Medulla oblongata (tissue), 1 donor: ENCODE measurements around the gene ADGRG6.

Source experiments
- DNase-seq: peaks from one replicate; pipeline ENCODE4 v3.0.0-alpha.2; 2015; ENCODE audit errors: extremely low spot score

ADGRG6 gene

DNA sequence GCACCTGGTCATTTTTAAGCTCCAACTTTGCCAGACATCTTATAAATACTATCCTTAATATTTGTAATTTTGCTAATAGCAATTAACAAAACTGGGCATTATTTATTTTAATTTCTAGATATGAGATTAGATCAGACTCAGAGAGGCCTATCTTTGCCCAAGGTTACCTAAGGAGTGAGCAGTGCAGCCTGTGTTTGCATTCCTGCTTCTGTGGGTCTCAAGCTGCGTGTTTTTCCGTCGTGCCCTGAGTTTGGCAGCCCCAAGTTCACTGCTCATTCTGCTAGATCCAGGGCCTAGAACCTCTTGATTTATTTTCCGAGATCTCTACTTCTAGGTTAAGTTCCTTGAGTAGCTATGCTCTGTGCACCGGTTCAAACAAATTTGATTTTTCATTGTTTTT lies 11.0 kb upstream of the ADGRG6 start:
- DNase-seq = no peak

DNA sequence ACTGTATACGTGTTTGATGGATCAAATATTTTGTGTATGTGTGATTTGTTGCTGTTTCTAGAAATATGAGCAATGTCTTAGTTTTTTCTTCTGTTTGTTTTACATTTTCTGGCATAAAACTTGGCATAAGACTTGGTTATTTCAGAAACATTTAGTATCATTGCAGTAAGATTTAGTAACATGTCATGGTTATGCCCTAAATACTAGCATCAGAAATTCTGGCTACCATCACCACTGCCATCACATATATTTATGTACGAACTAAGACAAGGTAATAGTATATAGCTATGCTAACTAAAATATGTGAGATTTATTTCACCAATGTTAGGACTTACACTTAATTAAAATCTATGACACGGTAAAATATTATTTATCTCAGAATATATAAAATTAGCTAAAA lies 10.3 kb upstream of the ADGRG6 start:
- DNase-seq = no peak

- no peak for DNase-seq
Measured at GRCh38 chr6:142292166-142292924, 9.5 kb upstream of the ADGRG6 start.

- DNase-seq = no peak
Measured at GRCh38 chr6:142293121-142293520, 8.7 kb upstream of the ADGRG6 start.

DNA sequence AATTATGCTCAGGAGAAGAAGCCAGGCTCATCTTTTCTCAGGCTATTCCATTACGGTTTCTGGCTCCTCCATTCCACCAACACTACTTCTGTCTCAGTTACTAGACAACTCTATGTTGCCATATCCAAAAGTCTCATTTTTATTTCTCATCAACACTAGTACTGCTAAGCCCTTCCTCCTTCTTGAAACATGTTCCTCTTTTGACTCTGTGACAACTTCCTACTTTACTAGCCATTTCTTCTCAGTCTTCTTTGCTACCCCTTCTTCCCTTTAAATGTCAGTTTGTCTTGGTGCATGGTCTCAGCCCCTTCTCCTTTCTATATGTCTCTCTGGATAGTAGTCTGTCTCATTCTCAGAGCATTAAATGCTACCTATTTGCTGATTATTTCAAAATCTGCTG lies 7.1 kb upstream of the ADGRG6 start:
- peak; percentile 60 for DNase-seq

GRCh38 chr6:142296975-142297604 lies 4.7 kb upstream of the ADGRG6 start:
- DNase-seq = no peak

GRCh38 chr6:142297605-142297995 lies 4.2 kb upstream of the ADGRG6 start:
- no peak for DNase-seq

GRCh38 chr6:142297996-142298753 lies 3.6 kb upstream of the ADGRG6 start:
- DNase-seq = no peak

- DNase-seq = no peak
Measured at GRCh38 chr6:142300302-142300701, 1.5 kb upstream of the ADGRG6 start.

DNA sequence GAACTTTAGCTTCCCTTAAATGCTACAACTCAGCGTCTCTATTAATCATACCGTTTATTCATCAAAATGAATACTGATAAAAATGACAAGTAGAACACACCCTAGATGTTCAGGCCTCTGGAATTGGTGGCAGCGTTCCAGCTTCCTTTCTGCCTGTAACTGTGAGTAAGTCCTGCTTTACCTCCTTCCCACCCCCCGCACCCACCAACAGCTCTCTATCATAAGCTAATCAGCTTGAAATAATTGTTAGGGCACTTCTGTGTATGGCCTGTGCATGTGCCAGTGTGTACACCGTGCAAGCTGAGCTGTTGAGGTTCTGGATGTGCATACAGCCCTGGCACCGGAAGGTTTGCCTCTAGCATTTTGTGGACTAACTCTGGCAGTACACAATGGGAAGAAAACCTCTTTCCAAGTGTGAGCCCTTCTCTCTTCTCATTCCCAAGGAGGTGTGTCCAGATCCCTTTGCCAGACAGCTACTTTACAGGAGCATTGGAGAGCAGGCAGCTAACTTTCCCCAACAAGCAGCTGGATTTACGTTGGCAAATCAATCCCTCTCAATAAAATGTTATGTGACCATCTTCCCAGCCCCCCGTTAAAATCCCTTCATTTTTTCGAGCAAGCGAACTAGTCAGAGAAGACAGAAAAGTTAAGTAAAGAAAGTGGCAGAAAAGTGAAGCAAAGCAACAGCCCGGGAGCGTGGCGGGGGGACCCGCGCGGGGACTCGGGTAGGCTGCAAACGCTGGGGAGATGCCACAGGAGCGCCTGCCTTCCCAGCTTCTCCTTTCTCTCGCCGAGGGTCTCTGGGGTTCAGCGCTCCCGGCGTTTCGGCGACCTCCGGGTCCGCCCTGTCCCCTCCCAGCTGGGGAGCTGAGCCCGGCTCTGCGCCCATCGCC lies 803 bp upstream of the ADGRG6 start:
- no peak for DNase-seq

DNA sequence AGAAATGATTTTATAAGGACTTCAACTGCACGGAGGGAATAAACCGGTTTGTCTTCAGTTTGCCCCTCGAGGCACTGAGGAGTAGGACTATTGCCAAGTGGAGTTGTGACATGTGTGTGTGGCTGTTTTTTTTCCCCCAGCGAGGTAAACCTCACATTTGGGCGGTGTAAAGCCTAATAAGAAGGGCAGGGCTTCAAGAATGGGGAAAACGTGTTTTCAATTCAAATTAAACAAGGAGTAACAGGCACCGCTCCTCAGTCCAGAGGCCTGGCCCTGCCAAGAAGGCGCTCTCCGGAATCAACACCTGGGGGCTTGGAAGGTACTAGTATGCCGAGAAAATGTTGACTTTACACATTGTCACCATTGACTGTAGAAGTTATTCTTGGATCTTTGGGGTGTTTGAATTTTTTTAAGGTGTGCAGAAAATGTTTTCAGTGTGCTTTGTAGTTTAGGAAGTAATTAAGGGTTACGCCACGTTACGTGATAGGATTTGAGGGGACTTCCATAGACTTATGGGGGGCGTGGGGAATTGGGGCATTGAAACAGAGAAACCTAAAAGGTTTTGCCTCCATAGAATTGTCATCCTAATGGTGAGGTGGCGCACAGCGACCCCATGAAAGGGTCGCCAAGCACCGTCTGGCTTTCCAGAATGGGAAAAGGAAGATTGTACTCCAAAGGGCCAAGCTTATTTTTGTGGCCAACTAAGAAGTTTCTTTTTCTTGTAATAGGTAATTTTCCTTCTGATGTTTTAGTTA lies 791 bp downstream of the ADGRG6 start:
- no peak for DNase-seq

- no peak for DNase-seq
Measured at GRCh38 chr6:142303176-142303533, 1.3 kb downstream of the ADGRG6 start.

DNA sequence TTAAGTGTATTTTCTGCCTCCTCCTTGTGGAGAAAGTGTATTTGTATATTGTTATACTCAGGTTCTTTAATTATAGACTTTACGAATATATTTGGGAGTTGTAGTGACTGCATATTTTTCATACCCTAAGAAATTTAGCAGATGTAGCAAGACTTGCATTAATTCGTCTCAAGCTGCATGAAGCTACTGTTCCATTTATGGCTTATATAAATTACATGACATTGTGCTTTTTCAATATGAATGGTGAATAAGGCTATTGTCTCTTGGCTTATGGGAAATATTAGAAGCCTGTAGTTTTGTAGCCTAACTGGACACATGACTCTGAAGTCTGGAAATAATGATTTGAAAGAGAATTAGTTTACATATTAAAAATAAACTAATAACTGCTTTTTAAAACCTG lies 2.4 kb downstream of the ADGRG6 start:
- DNase-seq = no peak

- DNase-seq = no peak
Measured at GRCh38 chr6:142306736-142307135, 4.9 kb downstream of the ADGRG6 start.

GRCh38 chr6:142307963-142308748 lies 6.3 kb downstream of the ADGRG6 start:
- DNase-seq = no peak

- no peak for DNase-seq
Measured at GRCh38 chr6:142309426-142309825, 7.6 kb downstream of the ADGRG6 start.

- no peak for DNase-seq
Measured at GRCh38 chr6:142313284-142313683, 11.5 kb downstream of the ADGRG6 start.

- no peak for DNase-seq
Measured at GRCh38 chr6:142316791-142317368, 15.1 kb downstream of the ADGRG6 start.

GRCh38 chr6:142318714-142319113 lies 16.9 kb downstream of the ADGRG6 start:
- DNase-seq = no peak

DNA sequence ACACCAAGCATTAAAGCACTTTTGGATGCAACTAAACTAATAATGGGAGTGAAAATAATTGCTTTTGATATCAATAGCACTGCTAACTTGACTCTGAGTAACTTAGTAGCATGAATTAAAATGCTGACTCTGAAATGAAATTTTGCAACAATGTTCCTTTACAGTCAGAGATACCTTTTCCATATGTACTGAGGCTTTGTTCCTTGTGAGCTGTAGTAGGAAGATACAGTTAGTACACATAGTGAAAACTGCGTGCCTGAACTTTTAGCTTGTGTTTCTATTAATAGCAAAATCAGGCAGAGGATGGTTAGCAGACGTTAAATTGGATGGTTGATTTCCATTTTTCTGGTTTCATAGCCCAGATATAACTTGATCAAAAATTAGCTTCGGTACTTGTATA lies 18.6 kb downstream of the ADGRG6 start:
- no peak for DNase-seq
